Measurements from ENCODE around the gene IFNA2.
"Not testable (repeated sequence)": the region's sequence is repeated elsewhere in the genome, so short reads cannot be mapped to it uniquely, and the experiment has no call there.

The IFNA2 gene

DNA sequence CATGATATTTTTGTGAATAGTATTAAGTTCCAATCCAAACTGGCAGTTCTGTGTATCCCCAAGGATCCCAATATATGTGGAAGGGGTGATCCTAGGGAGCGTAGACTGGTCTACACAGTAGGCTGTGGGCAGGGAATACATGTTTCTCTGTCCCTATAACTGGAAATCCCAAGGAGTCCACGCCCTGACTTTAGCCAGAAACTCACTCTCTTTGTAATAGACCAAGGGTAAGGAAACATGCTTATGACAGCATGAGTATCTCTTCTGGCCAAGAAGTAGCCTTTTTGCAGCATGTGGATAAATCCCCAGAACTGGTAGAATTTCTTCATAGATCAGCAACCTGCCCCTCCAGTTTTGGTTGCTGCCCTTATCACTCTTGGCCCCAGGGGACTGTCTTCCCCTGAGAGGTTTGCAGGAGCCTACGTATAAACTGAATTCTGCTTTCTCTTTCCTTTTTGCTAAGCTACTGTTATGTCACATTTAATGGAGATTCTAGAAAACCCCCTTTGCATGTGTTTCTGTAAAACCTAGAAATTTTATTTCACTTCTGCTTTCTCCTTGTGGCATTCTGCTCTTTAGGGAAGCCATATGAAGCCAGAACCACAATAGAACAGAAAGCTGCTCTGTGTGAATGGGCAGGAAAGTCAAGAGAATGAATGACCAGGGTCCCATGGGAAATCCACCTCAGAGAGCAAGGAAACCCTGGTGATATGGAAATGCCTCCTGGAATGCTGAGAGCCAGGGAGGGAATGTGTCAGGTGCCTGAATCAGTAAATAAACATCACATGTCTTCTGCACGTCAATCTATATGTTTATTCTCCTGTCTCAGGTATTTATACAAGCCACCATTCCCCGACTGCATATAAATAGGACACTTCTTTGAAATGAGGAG lies 3.5 kb downstream of the IFNA2 start:
- DNase-seq (ENCODE audit: low read depth in 2 of 2), result no peak

DNA sequence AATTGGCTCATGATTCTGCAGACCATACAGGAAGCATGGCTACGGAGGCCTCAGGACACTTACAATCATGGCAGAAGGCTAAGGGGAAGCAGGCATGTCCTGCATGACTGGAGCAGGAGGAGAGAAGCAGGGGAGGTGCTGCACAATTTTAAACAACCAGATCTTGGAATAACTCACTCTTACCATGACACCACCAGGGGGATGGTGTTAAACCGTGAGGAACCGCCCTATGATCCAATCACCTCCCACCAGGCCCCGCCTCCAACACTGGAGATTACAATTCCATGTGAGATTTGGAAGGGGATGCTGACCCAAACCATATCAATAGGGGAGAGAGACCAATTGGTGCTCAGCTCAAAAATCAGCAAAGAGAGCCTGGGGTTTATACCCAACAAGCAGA lies 13.7 kb downstream of the IFNA2 start:
- not testable (repeated sequence) for DNase-seq (ENCODE audit: low read depth in 2 of 2)

DNA sequence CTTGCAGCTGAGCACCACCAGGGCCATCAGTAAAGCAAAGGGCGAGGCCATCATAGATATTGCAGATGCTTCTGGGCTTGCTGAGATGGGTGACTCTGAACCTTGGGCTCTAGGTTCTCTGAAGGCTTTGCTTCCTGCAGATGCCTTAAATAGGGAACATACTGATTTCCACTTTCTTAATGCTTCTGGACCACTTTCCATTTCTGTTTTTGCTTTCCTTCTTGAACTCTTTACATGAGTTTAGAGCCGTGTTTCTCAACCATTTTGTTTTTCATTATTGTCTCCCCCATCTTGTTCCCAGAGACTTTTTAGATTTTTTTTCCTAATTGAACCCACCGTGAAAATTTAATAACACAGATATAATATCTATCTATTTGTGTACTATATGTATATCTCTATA lies 17.2 kb downstream of the IFNA2 start, which contains the start of gene IFNA13:
Gene IFNA13, minus strand, starts transcription at position 101 of the 400 bp plus-strand sequence. Its CDS starts 47 bp downstream, at position 54.
- no peak for DNase-seq (ENCODE audit: low read depth in 2 of 2)

DNA sequence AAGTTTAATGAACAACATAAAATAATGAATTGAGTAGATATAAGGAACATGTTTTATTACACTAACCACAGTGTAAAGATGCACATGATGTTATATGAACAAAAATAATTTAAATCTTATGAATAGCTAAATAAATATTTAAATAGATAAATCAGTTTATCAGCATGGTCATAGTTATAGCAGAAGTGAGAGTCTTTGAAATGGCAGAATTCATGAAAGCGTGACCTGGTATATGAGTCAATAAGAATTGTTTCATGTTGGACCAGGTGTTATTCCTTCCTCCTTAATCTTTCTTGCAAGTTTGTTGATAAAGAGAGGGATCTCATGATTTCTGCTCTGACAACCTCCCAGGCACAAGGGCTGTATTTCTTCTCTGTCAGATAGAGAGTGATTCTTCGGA lies 18.0 kb downstream of the IFNA2 start:
- not testable (repeated sequence) for DNase-seq (ENCODE audit: low read depth in 2 of 2)

DNA sequence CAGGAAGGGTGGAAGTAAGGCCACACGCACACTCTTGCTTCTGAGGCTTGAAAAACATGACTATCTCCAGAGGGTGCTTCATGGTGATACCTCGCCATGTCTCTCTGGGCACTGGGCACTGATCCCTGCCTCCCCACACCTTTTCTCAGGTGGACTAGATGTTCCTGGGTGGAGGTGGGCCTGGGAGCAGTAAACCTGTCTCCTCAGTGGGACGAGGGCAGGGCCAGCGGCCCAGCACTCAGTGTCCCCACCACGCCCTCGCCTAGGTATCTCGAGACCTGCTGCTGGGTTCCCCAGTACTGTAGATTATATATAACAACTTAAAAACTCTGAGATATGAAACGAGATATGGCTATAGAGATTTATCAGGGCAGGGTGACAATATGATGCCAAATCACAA lies 22.9 kb downstream of the IFNA2 start:
- DNase-seq (ENCODE audit: low read depth in 2 of 2), result no peak

DNA sequence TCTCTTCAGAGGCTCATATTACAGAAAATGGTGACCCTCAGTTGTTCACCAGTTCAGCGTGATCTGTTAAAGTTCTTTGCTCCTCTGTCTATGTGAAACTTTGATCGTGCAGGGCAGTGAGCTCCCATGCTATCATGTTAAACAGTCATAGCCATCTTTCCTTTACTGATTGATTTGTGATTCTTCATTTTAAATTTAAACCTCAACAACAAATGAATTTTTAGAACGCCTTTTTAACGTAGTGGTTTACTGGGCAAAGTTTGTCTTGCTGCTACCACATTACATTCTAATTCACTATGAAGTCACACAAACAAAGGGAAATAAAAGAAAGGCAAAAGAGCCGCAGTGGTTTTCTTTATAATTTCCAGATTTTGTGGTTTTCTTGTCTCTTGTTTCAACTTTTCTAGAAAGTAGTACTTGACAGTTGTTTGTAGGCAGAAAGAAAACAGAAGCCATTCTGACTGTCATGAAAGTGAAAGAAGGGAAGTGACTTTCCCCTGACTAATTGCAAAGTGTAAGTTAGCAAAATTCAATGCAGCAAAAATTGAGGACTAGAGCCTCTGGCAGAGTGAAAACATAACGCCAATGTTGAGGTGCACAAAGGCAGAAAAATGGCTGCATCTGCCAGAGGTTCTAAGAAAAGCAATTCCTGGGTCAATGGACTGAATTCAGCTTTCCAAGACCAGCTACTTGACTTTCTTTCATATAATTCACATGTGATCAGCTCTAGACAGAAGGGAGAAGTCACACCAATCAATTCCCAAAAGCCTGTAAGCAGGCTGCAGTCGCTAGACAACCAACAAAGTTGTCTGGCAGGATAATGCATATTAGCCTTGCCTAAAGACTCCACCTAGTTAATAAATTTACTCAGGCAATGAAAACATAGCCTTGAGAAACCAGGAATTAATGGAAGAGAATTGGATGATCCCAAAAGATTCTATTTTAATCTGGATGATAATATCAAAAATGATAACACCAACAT lies 27.4 kb downstream of the IFNA2 start:
- no peak for DNase-seq (ENCODE audit: low read depth in 2 of 2)

DNA sequence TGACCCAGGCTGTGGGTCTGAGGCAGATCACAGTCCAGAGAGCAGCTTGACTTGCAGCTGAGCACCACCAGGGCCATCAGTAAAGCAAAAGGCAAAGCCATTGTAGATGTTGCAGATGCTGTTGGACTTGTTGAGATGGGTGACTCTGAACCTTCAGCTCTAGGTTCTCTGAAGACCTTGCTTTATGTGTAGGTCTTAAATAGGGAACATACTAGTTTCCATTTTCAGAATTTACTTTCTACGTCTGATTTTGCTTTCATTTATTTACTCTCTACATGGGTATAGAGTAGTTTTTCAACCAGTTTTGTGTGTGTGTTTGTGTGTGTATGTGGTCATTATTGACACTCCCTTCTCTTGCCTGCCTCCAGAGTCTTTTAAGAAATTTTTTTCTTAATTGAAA lies 34.4 kb downstream of the IFNA2 start, which contains the start of gene IFNA6:
Gene IFNA6, minus strand, starts transcription at position 101 of the 400 bp plus-strand sequence. Its CDS starts 0 bp downstream, at position 101.
- DNase-seq (ENCODE audit: low read depth in 2 of 2), result no peak

DNA sequence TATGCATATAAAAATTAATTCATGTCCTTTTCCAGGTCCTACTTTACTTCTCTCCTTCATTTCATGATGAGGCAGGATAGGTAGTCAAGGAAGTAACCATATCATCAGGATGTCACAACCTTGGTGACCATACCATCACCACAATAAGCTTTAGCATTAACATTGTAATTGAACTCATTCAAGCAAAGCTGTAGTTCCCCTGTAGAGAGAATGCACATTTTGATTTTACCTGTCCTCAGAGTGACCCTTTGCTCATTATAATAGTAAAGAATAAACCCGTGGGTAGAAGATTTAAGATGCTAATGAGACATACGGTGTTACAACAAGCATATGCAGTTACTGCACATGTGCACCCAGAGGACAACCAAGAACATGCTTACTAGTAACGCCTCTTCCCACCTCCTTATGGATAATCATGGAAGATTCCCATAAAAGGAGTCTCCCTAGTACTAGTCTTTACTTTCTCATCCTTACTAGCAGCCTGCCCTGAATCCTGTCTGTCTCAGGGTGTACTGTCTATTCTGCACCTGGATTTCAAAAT lies 36.7 kb downstream of the IFNA2 start:
- no peak for DNase-seq (ENCODE audit: low read depth in 2 of 2)

DNA sequence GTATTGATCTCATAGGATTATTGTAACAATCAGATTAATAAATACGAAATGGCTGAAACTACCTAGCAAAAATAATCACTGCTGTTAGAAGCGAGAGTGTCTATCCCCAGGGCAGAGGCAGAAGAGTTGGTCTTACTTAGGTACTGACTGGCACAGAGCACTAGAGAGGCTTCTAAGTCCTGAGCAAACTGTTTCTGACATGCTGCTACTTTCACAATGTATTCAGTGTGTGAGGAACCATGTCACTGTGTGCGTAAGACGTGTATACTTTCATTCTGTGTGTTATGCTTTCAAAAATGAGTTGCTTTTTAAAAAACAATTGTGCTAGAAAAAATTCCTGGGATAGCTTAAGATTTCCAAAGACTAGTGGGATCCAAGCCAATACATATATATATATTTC lies 44.5 kb downstream of the IFNA2 start:
- no peak for DNase-seq (ENCODE audit: low read depth in 2 of 2)

DNA sequence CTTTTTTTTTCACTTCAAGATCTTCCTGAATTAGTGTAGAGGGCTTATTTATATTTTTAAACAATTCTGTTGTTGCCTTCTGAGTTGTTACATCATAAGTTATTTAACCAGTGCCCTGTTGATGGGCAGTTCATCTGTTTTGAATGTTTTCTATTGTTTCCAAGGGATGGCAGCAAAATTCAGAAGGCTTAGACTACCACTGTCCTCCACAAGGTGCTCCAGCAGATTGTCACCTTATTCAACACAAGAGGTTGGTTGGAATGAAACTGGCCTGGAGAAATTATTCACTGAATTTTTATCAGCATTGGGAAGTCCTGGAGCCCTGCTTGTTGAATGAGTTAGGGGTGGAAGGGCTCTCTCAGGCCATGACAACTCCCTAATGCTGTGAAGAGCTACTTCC lies 48.7 kb downstream of the IFNA2 start:
- no peak for DNase-seq (ENCODE audit: low read depth in 2 of 2)

DNA sequence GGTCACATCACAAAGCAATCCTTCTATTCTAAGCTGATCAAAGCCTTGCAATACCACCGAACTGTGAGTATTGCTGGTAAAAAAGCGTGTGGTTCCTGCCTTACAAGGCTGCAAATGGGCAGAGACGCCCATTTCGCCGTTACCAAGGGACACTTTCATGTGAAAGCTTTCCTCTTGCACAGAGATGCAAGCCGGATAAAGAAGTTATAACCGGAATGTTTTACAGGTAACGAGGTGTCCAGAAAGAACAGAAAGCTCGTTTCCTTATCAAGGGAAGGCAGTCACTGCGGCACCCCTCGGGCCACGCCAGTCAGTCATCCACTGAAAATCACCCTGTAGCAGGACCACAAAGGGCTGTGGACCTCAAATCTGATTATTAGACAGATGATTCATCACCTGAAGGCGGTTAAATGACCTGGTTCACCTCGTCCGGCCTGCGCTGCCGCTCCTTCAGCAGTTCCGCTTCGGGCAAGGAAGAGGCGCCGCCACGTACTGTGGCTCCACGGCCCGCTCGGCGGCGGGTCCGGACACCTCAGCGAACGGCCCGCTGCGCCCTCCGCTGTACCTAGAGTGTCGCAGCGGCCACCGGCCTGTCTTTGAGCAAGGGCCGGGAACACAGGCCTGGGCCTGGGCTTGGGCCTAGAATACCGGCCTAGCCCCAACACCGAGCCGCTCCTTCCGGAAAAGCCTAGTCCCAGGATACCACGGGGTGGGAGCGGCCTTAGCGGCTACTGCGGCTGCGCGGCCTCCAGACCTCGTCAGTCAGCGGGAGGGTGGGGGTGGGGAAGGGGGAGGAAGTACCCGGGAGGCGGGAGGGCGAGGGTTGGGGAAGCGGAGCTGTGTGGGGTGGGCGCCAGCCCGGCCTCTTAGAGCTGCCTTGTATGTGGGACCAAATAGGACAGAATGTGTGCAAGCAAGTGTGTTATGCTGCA lies 50.2 kb downstream of the IFNA2 start, which contains the start of gene KLHL9:
Gene KLHL9, minus strand, starts transcription at position 704 of the 932 bp plus-strand sequence. Its CDS starts 545 bp downstream, at position 159.
- peak; percentile 81 to 85 for DNase-seq (ENCODE audit: low read depth in 2 of 2)

Measured in stimulated activated CD8-positive, alpha-beta memory T cell treated with anti-CD3 and anti-CD28 coated beads, Interleukin-2, amount 100 ng/mL, for 48 hours (primary cell).